ENCODE results near the gene RAD51B.

- TF ChIP-seq, protein P1, sequence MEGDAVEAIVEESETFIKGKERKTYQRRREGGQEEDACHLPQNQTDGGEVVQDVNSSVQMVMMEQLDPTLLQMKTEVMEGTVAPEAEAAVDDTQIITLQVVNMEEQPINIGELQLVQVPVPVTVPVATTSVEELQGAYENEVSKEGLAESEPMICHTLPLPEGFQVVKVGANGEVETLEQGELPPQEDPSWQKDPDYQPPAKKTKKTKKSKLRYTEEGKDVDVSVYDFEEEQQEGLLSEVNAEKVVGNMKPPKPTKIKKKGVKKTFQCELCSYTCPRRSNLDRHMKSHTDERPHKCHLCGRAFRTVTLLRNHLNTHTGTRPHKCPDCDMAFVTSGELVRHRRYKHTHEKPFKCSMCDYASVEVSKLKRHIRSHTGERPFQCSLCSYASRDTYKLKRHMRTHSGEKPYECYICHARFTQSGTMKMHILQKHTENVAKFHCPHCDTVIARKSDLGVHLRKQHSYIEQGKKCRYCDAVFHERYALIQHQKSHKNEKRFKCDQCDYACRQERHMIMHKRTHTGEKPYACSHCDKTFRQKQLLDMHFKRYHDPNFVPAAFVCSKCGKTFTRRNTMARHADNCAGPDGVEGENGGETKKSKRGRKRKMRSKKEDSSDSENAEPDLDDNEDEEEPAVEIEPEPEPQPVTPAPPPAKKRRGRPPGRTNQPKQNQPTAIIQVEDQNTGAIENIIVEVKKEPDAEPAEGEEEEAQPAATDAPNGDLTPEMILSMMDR (IDR thresholded peaks at IDR 0.05): no peak
- TF ChIP-seq REST (IDR thresholded peaks at IDR 0.05; ENCODE audit: insufficient read depth in 1 of 2, low read depth in 2 of 2, low read length in 1 of 2): no peak
- TF ChIP-seq POLR2AphosphoS5 (IDR thresholded peaks at IDR 0.05; ENCODE audit: low read depth, low read length): no peak
- TF ChIP-seq TCF7L2 (IDR thresholded peaks at IDR 0.05; ENCODE audit: low read depth, low read length): no peak
- TF ChIP-seq SIN3A (IDR thresholded peaks at IDR 0.05; ENCODE audit: borderline replicate concordance, insufficient read depth, low read depth, low read length): no peak
These were observed 388.6 kb downstream of the RAD51B start for GRCh38 chr14:68208218-68208617.
